ENCODE data around the gene KDELR3.

KDELR3 gene

GRCh38 chr22:38461414-38462081 lies 6.3 kb upstream of the KDELR3 start:
- TF ChIP-seq TAF1 (IDR thresholded peaks at IDR 0.05; ENCODE audit: borderline replicate concordance, insufficient read depth, low read length) (no peak), FOXP2 (optimal IDR thresholded peaks at IDR 0.05; ENCODE audit: borderline replicate concordance, extremely low read depth, extremely low read length, insufficient read depth) (peak; percentile 87), SIN3A (IDR thresholded peaks at IDR 0.05; ENCODE audit: borderline replicate concordance, insufficient read depth, low read length) (no peak), POLR2AphosphoS5 (IDR thresholded peaks at IDR 0.05; ENCODE audit: low read depth, low read length) (no peak)
- TF ChIP-seq, protein P1, sequence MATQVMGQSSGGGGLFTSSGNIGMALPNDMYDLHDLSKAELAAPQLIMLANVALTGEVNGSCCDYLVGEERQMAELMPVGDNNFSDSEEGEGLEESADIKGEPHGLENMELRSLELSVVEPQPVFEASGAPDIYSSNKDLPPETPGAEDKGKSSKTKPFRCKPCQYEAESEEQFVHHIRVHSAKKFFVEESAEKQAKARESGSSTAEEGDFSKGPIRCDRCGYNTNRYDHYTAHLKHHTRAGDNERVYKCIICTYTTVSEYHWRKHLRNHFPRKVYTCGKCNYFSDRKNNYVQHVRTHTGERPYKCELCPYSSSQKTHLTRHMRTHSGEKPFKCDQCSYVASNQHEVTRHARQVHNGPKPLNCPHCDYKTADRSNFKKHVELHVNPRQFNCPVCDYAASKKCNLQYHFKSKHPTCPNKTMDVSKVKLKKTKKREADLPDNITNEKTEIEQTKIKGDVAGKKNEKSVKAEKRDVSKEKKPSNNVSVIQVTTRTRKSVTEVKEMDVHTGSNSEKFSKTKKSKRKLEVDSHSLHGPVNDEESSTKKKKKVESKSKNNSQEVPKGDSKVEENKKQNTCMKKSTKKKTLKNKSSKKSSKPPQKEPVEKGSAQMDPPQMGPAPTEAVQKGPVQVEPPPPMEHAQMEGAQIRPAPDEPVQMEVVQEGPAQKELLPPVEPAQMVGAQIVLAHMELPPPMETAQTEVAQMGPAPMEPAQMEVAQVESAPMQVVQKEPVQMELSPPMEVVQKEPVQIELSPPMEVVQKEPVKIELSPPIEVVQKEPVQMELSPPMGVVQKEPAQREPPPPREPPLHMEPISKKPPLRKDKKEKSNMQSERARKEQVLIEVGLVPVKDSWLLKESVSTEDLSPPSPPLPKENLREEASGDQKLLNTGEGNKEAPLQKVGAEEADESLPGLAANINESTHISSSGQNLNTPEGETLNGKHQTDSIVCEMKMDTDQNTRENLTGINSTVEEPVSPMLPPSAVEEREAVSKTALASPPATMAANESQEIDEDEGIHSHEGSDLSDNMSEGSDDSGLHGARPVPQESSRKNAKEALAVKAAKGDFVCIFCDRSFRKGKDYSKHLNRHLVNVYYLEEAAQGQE (IDR thresholded peaks at IDR 0.05; ENCODE audit: insufficient read depth in 1 of 2, low read depth in 2 of 2, low read length in 2 of 2): no peak

GRCh38 chr22:38462960-38463784 lies 4.7 kb upstream of the KDELR3 start:
- peak; percentile 38; the same call in 1 of the 2 replicates for TF ChIP-seq POLR2AphosphoS5 (IDR thresholded peaks at IDR 0.05; ENCODE audit: low read depth, low read length)
- TF ChIP-seq SIN3A (IDR thresholded peaks at IDR 0.05; ENCODE audit: borderline replicate concordance, insufficient read depth, low read length): no peak

DNA sequence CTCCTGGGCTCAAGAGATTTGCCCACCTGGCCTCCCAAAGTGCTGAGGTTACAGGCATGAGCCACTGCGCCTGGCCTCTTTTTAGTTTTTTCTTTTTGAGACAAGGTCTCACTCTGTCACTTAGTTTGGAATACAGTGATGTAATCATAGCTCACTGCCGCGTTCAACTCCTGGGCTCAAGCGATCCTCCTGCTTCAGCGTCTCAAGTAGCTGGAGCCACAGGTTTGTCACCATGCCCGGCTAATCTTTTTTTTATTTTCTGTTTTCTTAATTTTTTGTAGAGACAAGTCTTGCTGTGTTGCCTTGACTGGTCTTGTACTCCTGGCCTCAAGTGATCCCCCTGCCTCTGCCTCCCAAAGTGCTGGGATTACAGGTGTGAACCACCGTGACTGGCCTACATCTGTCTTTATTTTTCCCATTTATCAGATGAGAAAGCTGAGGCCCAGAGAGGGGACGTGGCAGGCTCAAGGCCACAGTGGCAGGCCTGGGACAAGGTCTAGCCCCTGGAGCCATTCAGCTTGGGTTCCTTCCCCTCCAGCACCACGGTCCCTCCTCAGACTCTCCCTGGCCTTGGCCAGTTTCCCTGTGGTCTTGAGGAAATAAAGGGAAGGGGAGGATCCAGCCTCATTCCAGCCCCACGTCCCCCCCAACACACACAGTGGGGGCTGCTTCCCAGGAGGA lies 2.8 kb upstream of the KDELR3 start:
- TF ChIP-seq FOXP2 (optimal IDR thresholded peaks at IDR 0.05; ENCODE audit: borderline replicate concordance, extremely low read depth, extremely low read length, insufficient read depth) (no peak), TAF1 (IDR thresholded peaks at IDR 0.05; ENCODE audit: borderline replicate concordance, insufficient read depth, low read length) (no peak)

GRCh38 chr22:38465673-38466490 lies 2.0 kb upstream of the KDELR3 start:
- no peak for TF ChIP-seq TAF1 (IDR thresholded peaks at IDR 0.05; ENCODE audit: borderline replicate concordance, insufficient read depth, low read length)
- TF ChIP-seq POLR2AphosphoS5 (IDR thresholded peaks at IDR 0.05; ENCODE audit: low read depth, low read length): no peak
- no peak for TF ChIP-seq SIN3A (IDR thresholded peaks at IDR 0.05; ENCODE audit: borderline replicate concordance, insufficient read depth, low read length)
- TF ChIP-seq FOXP2 (optimal IDR thresholded peaks at IDR 0.05; ENCODE audit: borderline replicate concordance, extremely low read depth, extremely low read length, insufficient read depth): no peak
- TF ChIP-seq, protein P1 (IDR thresholded peaks at IDR 0.05; ENCODE audit: insufficient read depth in 1 of 2, low read depth in 2 of 2, low read length in 2 of 2): no peak

DNA sequence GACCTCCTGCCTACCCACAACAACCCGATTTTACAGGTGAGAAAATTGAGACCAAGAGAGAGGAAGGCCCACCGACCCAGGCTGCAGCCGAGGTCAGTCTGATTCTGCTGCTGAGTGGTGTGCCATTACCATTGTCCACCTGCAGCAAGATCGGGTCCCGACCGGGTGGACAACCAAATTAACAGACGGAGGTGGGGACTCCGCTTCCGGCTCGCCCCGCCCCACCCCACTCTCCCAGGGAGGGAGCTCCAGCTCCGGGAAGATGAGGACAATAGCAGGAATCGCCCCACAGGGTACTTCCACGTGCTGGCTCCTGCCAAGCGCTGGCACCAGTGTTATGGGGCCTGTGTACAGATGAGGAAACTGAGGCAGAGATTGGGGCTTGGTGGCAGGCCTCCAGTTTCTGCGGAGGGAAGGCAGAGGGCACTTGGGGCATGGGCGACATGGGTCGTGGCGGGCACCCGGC lies 425 bp upstream of the KDELR3 start:
- TF ChIP-seq, protein P1 (IDR thresholded peaks at IDR 0.05; ENCODE audit: insufficient read depth in 1 of 2, low read depth in 2 of 2, low read length in 2 of 2): no peak
- TF ChIP-seq FOXP2 (optimal IDR thresholded peaks at IDR 0.05; ENCODE audit: borderline replicate concordance, extremely low read depth, extremely low read length, insufficient read depth) (no peak), POLR2AphosphoS5 (IDR thresholded peaks at IDR 0.05; ENCODE audit: low read depth, low read length) (no peak), TAF1 (IDR thresholded peaks at IDR 0.05; ENCODE audit: borderline replicate concordance, insufficient read depth, low read length) (no peak), SIN3A (IDR thresholded peaks at IDR 0.05; ENCODE audit: borderline replicate concordance, insufficient read depth, low read length) (no peak)
